NCI-H2196 treated with DMSO at 0.1 percent for 48 hours (cell line): ENCODE measurements around the gene MLLT6.

Experiments used
- DNase-seq: peaks from one replicate; lab custom pipeline; 2025; ENCODE audit not compliant: unreplicated experiment; lab: John Stamatoyannopoulos, UW

Gene MLLT6

DNA sequence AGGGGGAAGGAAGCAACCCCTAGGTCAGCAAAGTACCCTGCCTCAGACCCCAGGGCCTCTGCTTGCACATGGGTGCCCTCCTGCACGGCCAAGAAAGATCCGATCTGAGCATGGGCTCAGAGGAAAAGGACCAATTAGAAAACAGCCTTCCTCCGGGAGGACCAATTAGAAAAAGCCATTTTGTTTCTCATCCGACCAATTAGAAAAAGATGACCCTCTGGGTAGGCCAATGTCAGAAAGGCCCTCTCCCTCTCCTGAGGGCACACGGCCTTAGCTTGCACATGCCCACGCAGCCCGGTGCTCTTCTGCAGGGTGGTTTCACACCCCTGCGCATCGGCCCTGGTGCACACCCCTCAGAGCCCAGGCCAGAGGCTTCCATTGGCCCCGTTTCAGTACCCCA, 20.0 kb downstream of the MLLT6 start:
- peak; percentile 23 for DNase-seq

DNA sequence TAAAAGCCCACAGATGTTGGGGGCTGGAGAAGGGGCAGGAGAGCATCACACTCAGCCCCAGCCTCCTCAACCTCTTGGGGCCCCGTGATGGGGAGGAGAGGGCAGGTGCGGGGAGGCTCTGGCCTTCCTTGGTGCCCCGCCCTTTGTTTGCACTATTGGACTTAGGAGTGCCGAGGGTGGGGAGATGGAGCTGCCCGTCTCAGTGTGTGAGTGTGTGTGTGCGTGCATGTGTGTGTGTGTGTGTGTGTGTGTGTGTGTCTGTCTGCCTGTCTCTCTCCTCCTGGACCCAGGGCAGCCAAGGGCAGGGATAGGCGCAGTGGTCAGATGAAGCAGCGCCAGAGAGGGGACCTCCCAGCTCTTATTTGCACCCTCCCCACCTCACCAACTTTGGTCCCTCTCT, 21.1 kb downstream of the MLLT6 start:
- peak; percentile 13 for DNase-seq

DNA sequence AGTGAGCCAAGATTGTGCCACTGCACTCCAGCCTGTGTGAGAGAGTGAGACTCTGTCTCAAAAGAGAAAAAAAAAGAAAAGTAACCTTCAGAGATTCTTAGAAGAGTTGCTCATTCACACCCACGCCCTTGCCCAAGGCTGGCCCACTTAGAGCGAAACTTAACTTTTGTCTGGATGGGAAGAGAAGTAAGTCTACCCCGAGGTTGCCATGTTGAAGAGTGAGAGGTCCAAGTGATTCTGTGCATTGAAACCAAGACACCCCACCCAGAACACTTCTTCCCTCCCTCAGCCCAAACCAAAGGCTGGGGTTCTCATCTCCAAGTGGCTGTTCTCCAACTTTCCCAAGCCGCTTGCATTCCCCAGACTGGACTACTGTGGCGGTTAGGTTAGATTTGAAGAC, 22.7 kb downstream of the MLLT6 start:
- no peak for DNase-seq

DNA sequence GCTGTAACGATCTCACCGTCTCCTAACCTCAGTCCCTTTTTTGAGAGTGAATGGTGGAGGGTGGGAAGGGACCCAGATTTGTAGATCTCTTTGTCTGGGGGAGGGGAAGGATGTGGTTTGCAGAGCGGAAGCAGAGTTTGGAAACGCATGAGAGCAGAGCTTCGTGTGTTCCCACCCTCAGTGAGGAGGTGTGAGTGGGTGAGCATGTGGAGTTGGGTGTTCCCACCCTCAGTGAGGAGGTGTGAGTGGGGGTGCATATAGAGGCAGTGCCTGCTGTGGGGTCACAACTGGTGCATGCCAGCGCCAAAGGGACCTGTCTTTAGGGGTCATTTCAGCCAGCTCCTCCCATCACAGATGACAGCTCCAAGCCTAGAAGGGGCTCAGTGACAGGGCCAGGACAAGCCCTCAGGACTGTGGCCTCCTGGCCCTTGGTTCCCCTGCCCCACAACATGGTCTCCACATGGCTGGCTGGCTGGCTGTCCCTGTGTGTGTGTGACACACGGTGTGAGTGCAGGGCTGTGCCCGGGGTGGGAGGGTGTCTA, 23.3 kb downstream of the MLLT6 start:
- no peak for DNase-seq

DNA sequence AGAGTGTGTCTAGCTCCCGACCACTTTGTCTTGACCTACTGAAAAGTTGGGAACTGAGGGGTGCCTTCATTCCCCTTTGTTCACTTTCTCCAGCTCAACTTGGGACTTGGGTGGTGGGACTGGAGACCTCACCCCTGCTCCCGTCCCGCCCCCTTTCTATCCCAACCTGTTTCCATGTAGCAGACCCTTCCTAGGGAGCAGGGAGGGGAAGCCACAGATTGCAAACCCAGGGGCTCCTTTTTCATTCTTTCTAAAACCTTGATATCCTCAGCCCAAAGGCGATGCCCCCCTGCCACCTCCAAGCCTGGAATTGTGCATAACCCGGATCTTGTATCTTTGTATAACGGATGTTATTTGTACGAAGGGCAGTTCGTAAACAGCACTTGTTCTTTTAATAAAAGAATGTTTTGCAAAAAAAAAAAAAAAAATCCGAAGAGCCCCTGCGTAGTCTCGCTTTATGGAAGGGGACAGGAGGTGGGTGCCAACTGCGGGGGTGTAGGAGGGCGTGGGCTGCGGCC, 24.4 kb downstream of the MLLT6 start:
- no peak for DNase-seq

DNA sequence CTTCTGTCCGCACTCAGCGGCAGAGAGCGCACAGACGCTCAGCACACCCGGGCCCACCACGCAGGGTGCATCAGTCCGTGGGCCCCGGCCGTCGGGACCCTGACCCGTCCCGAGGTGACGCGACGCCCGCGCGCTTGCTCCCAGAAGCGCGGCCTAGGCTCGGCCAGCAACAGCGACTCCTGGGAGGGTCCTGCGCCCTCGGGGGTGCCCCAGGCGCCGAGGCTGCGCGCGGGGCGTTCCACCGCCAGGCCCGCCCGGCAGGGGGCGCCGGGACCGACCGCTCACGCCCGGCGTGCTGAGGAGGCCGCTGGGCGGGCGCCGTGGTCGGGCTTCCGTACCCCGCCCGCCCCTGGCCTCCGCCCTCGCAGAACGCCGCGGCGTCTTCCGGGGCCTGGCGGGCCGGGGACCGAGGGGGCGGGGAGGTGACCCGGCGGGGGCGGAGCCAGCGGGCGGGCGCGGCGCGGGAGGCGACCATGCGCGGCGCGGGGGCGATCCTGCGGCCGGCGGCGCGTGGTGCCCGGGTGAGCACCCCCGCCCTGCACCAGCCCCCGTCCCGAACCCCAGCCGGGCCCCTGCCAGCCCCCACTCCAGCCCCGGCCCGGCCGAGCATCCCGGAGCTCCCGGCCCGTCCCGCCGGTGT, 24.9 kb downstream of the MLLT6 start, which contains the start of gene CISD3:
TSS of gene CISD3 (plus strand) at position 456 of the 640 bp plus-strand sequence. CDS start at position 474, 18 bp downstream.
- DNase-seq: peak; percentile 33

DNA sequence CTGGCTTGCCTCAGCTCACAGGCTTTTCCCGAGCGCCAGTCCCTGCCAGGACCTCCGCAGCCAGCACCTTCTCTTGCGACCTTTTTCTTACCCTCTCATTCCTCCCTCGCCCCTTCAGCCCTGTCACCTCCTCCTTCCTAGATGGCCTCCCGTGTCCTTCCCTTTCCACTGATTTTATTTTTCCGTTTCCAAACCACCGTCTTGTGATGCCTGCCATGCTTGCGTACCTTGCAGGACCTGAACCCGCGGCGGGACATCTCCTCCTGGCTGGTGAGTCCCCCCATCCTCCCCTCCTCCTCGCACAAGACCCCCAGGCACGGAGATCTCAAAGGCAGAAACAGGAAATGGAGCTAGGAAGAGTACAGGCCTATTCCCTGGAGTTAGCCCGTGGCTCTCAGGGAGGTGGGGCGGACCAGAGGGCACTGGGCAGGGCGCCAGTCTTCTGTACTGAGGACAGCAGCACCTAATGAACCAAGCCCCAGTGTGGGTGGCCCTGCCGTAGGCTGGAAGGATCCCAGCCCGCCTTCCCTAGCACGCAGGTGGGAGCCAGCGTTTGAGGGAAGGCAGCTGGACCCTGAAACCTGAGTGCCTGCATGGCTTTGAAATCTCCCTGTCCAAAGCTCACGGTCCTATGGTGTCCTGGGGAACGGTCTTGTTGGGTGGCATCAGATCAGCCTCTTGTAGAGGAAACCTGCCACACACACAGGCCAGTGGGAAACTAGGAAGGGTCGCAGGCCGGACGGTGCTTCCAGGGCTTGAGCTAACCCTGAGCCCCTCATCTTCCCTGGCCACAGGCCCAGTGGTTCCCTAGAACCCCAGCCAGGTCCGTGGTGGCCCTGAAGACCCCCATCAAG, 25.7 kb downstream of the MLLT6 start:
- peak; percentile 55 for DNase-seq

DNA sequence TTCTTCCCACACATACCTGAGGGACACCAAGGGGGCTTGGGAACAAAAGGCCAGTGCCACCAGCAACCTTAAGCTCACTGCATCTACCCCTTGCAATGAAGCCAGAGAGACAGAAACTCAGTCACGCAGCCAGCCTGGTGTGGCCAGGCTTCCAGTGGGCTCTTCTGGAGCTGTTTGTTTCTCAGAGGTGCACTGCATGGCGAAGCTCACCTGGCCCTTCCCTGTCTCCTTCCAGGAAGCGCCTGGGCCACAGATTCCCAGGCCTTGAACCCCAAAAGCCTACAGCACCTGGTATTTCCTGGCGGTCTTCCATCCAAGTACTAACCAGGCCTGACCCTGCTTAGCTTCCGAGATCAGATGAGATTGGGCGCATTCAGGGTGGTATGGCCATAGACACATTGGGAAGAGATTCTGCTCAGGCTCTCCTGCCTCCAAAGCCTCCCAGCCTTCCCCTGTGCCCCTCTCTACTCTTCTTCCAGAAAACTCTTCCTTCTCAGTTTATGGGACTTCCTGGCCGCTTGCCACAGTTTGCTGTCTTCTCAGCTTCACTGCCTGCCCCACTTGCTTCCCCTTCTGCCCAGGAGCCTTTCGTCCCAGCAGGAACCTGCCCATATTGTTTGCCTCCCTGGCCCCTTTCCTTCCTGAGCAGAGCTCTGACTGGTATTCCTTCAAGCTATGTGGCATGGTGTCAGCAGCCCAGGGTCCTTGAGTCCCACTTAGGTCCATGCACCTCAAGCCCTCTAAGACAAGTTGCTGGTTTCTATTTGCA, 26.6 kb downstream of the MLLT6 start:
- no peak for DNase-seq

DNA sequence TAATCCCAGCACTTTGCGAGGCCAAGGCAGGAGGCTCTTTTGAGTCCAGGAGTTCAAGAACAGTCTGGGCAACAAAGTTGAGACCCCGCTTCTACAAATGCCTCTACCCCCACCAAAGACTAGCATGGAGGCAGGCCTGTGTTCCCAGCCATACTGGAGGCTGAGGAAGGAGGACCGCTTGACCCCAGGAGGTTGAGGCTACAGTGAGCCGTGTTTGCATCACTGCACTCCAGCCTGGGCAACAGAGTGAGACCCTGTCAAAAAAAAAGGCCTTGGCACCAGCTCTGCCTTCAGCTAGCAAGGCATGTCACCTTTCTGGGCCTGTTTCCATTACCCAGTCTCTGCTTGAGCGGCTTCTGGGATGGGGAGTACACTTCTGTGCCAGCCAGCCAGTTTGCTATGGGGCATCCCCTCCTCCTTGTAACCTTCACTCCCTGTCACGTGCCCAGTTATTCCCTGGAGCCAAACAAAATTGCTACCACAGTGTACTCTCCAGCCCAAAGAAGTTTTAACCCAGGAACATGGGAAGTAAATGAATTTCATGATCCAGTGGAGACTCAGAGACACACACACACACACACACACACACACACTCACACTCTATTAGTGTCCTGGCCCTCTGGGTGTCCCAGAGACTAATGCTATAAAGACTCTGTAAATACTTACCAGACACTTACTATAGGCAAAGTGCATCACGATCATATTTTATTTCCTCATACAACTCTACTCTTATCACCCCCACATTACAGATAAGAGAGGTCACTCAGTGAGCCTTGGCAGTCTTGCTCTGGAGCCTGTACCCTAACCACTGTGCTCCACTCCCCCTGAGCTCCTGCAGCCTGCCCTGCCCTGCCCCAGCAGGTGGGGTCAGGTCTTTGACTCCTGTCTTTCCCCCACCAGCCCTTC, 27.6 kb downstream of the MLLT6 start:
- DNase-seq: no peak

DNA sequence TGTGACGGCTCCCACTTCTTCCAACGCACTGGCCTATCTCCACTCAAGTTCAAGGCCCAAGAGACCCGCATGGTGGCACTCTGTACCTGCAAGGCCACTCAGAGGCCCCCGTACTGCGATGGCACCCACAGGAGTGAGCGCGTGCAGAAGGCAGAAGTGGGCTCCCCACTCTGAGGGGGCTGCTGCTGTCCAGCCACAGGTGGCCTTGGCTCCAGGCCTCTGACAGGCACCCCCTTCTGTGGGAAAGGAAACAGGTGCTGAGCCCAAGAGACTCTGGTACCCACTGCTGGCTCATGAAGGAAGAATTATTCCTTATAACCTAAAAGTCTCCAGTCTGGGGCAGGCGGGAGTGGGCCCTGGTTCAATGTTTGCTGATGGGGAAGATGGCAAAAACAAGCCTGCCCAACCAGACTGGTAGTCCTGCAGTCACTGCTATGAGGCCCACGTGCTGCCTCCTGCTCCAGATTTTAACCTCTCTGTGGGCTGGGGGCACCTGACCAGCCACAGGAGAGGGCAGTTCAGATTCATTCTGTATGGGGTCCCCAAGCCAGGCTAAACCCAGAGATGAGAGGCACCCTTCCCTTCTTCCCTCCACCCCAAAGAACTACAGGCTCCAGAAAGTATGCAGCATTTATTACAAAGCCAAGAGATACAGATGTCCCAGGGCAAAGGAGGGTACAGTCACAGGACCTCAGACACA, 28.4 kb downstream of the MLLT6 start:
- no peak for DNase-seq

DNA sequence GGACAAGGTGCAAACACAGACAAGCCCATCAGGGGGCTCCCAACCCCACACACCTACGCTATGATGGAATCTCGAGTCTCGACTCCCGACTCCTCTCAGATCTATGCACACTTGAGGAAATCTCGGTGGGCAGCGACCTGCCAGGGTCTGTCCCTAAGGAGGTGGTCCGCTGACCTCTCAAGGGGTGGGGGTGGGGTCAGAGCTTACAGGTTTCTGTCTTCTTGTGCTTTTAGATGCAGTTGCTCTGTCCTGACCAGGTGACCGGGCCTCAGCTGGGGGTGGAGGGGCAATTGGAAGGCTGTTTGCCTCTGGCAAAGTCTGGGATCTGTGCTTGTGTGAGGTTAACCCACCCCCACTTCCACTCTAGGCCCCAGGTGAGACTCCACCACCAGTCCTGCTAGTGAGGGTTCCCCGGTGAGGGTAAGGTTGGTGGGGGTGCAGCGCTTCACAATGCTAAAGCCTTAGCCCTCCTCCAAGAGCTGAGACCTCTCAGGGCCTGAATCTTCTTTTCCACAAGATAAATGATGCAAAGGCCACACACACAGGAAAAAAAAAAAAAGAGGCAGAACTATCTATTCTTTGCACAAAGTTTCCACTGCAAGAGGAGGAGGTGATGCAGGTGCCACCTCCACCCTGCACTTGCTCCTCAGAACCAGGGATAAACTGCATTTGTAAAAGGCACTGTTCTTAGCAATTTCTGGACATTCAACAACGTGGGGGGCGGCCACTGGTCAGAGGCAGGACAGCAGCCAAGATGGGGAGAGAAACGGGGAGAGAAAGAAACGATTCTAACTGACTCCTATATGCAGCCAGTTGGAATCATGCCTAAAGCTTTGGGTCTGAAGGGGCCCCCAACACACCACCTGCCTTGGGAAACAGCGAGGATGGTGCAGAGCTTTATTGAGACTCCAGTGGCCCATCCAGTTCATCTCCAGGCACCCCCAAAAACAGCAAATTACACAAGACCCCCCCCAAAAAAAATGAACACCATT, 29.2 kb downstream of the MLLT6 start:
- DNase-seq: no peak

DNA sequence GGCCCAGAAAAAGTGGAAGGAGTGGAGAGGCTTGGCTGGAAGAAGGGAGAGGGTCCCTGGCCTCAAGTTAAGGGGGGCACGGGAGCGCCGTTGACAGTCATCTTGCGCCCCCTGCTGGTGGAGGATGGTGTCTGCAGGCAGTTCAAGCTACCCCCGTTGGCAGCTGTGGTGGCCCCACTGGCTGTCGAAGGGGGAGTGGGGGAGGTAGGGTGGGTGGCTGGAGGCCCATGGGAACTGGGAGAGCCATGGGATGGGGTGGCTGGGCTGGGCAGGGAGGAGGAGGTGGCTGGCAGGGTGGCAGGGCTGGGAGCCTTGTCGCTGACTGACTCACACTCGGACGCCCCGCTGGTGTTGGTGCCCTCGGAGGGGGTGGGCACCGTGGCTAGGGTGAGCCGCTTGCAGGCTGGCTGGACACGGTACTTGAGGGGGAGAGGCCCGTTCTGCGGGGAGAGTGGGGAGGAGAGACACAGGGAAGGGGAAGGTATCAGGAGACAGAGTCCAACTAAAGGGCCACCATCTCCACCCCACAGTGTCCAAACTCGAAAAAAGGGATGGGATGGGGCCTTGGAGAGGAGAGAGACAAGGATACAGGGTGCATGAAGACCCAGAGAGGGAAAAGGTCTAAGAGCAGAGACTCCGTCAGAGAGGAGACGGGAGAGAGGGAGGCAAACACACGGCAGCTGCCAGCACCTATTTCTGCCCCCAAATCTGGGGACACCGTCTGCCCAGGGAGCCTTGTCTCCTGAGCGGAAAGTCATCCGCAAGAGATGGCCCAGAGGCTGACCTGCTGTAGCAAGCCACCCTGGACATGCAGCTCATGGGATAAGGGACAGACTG, 30.3 kb downstream of the MLLT6 start:
- no peak for DNase-seq

DNA sequence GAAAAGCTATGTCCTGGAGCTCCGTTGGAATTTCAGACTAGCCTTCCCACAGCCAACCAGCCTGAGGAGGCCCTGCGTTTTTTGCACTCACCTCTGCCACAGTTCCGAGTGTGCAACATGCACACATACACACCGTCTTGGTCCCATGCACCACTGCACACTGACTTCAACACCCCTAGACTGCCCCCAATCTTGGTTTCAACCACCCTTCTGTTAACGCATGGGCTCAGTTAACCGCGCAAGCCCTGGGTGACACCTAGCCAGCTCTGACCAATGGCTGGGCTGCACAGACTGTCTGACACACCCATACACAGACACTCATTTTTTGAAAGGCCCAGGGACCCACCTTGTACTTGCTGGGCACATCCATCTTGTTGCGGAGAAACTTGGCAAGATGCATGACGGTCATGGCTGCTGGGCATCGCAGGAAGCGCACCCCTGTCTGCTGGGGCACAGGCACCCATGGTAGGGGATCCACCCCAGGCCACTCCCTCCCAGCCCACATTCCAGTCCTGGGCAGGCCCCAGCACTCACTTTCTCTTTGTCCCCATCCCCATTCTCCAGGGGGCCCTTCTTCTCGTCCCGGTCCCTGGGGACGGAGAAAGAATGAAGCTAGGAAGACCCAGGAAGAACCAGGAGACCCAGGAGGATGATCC, 33.1 kb downstream of the MLLT6 start:
- DNase-seq: no peak

DNA sequence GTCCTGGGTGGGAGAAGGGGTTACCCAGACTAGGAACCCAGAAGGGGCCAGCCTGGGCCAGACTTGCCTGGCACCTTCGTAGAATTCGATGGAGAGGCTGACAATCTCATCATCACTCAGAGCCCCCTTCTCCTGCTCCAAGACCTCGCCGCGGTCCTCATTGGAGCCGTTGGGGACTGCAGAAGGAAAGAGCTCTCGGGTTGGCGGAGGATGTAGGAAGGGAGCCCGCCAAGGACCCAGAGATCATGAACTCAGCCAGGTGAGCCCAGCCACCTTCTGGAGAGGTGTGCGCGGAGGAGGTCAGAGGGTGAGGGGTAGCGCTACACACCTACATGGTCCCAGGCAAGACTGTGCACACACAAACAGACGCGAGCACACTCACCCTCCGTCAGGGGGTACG, 33.6 kb downstream of the MLLT6 start:
- DNase-seq: no peak

DNA sequence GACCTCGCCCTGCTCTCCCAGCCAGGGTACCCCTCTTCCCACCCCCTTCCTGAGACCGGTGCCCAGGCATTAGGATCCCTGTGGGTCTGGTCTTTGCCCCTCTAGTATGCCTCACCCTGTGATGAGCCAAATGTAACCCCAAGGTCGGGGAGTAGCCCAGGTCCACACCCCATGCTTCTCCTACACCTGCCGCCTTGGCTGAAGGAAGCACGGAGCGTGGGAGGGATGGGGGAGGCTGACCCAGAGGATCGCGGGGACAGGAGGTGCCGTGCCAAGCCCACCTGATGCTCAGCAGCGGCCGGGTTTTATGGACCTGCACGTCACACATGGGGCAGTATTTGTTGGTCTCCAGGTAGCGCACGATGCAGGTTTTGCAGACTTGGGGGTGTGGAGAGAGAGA, 34.2 kb downstream of the MLLT6 start:
- no peak for DNase-seq

DNA sequence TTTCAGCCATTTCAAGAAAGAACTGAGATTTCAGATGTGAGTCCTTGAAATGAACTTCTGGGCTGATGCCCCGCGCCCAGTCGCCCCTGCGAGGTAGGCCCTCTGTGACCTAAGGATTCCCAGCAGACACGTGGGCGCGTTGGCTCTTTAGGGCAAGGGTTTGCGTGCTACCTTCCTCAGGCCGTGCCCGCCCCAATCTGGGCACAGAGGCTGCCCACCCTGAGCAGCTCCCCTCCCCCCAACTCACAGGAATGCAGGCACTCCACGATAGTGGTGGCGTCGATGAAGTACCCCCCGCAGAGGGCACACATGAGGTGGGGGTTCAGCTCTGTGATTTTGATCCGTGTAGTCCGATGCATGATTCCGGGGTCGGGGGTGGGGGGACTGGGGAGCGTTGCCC, 35.0 kb downstream of the MLLT6 start:
- no peak for DNase-seq

DNA sequence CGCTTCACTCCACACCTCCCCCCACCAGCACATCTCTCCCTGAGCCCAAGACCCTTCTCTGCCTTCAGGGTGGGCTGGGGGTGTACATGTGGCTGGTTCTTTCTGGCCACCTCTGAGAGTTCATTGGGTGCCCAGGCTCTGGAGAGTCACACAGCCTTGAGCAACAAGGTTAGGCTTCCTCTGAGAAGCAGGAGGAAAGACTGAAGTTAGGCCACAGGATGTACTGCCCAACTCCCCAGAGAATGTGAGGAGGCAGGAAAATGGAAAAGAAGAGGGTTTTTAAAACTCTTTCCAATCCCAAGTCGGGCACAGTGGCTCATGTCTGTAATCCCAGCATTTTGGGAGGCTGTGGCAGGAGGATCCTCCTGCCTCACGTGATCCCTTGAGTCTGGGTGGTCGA, 35.7 kb downstream of the MLLT6 start:
- DNase-seq: no peak
